GM18507 (cell line): ENCODE data around the gene RNF8.
"Not testable (repeated sequence)": the region's sequence is repeated elsewhere in the genome, so short reads cannot be mapped to it uniquely, and the experiment has no call there.

Experiments
- DNase-seq: peaks from one replicate; pipeline ENCODE4 v3.0.0; 2011; ENCODE audit warnings: low read depth; ENCODE audit not compliant: insufficient read length; ENCODE audit errors: extremely low spot score
- FAIRE-seq: peaks from 2 replicates; lab custom pipeline; 2011; peaks lifted over from hg19 to GRCh38; lab: Jason Lieb, UNC

RNF8 gene

DNA sequence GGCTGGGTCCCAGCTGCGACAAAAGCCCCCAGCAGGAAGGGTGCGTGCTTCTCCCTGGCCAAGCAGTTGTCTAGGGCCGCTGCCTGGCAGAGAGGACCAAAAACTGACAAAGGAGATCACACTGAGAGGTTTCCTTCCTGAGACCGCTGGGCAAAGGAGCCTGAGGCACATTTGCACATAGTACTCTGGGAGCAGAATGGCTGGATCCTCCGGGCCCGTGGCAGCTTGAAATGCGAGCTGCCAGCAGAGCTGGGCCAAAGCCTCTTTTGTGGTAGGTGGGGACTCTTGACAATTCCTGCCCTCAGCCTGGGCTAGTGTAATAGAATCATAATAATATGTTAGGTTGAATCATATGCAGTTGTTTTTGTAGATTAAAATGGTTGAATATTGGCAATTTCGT is 33.1 kb upstream of the RNF8 start:
- DNase-seq (no peak), FAIRE-seq (no peak)

DNA sequence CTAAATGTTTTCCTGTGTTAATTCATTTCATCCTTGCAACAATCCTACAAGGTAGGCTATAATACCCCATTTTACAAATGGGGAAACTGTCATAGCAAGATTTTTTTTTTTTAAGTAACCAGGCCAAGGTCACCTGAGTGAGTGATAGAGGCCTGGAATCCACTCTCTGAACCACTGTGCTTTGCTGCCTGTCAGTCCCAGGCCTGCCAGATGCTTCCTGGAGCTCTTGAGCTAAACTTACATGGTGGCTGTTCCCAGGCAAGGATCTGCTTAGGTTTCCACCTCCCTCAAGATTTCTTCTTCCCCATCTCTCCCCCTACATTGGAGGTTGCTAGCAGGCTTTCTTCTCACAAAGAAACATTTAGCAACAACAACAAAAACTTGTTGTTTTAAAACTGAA is 32.7 kb upstream of the RNF8 start:
- DNase-seq (no peak), FAIRE-seq (no peak)

DNA sequence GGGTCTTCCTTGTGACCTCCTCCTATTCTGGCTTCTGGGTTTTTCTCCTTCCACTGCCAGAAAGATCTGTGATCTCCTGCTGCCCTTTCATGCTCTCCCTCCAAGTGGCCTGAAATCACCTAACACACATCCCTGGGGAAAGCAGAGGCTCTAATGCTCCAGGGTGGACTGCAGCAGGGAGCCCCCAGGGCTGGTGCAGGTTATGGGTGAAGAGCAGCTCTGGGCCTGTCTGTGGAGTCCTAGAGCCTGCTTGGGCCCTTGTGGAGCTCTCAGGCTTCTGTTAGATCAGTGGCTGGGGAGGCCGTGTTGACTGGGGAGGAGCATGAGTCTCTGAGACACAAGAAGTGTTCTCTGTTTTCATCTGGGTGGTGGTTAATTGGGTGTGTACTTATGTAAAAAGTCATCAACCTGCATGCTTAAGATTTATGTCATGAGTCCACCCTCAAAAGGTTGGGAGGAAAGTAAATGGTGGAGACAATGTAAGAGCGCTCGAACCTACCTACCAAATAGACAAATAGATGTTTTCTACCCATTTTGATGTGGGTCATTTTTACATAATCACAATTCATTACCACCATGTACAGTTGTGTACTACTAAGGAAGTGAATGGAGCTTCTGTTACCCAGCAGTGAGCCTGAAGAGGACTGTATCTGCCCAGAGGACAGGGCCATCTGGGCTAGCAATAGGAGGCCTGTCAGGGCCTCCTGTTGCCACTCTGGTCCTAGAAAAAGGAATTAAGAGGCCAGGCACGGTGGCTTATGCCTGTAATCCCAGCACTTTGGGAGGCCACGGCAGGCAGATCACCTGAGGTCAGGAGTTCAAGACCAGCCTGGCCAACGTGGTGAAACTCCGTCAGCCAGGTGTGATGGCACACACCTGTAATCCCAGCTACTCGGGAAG is 32.0 kb upstream of the RNF8 start:
- FAIRE-seq (no peak), DNase-seq (no peak)

DNA sequence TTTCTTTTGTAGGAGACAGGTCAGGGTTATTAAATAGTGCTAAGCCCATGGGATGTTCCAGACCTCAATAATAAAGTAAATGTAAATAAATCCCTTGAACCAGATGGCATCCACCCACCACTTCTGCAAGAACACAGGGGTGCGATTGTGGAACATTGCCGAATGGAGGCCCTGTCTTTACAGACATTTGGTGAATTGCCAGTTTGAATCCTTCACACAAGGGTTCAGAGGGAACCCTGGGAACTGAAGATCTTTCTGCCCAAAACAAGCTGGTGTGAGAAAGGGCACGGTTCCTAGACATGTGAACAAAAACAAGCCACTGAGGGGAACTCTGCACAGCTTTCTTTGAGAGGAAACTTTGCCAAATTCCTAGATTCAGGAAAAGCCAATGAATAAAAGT is 30.2 kb upstream of the RNF8 start:
- FAIRE-seq (no peak), DNase-seq (no peak)

DNA sequence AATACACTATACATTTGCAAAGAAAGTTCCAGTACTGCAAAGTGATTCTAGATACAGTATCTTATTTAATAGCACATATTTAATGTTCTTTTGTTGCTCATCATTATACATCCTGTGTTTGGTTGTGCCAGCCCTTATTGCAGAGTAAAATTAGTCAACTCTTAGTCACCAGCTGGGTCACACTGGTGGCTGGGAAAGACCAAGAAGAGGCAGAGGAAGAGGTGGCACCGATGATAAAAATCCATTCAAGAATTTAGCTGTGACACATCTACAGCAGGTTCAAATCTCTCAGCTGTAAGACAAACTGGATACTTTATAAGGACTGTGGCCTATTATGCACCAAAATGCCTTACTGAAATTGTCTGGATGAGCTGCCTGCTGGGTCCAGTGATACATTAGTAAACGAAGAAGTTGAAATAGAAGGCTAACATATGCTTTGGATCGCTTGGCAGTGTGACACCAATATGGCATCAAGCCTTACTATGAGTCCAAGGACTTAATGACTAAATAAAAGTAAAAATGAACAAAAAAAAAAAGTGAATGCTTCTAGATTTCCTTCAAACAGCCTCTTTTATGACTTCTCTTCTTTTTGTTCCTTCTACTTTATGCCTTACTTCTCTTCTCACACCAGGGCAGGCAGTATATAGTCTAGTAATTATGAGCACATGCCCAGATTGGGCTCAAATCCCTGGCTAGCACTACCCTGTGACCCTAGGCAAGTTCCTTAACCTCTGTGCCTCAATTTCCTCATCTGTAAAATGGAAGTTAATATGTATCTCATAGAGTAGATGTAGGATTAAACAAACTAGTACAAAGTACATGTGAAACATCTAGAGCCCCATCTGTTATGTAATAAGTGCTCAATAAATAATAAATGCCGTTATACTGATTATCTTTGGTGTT is 29.4 kb upstream of the RNF8 start:
- no peak for FAIRE-seq
- no peak for DNase-seq

DNA sequence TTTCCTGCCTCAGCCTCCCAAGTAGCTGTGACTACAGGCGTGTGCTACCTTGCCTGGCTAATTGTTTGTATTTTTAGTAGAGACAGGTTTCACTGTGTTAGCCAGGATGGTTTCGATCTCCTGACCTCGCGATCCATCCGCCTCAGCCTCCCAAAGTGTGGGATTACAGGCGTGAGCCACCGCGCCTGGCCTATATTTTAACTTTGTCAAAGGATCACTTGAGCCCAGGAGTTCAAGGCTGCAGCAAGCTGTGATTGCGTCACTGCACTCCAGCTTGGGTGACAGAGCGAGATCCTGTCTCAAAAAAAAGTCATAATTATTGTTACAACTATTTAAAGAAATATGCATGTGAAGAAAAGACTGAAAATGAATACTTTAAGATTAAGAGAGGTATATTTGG is 23.4 kb upstream of the RNF8 start:
- not testable (repeated sequence) for FAIRE-seq, DNase-seq

DNA sequence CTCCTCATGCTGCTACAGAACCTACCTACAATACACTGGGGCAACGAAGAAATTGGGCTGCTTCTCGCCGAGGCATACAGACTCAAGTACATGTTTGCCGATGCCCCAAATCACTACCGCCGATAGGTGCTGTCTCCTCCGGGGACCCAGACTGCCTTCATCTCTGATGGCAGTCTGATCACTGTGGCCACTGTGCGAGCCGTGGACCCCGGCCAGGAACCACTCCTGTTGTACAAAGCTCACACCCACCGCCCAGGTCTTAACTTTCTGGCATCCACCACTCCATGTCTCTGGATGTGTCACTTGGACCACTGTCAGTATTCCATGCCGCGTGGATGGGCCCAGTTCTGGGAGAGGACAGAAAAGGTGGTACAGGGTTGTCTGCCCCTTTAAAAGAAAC is 22.7 kb upstream of the RNF8 start:
- DNase-seq (no peak), FAIRE-seq (no peak)

DNA sequence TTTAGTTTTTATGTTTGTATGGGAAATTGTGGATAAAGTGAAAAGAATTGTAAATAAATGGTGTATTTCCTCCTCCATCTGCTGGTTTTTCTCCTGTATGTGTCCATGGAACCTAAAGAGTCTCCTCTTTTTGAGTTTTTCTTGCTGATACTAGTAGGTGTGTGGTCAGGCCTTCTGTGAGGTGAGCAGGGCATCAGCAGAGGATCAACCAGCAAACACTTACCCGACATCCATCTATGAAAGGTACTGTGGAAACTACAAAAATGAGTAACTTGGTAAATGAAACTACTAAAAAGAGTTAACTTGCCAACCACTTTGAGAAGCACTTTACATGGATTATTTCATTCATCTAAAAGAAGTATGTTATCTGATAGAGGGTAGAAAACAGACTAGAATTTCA is 20.9 kb upstream of the RNF8 start:
- FAIRE-seq (no peak), DNase-seq (no peak)

DNA sequence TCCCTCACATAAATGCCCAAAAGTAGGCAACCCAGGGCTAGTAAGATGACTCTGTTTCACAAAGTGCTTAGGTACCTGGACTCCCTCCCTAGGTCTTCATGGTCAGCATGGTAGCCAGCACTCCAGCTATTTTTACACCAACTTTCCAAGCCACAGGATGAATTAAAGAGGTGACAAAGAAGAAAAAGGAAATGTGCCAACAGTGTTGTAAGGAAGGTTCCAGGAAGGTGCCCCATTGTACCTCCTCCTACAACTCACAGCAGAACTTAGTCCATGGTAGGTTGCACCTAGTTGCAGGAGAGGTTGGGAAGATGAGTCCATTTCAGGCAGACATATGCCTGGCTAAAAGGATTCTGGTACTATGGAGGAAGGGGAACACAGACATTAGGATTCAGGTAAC is 19.7 kb upstream of the RNF8 start:
- no peak for DNase-seq
- no peak for FAIRE-seq

DNA sequence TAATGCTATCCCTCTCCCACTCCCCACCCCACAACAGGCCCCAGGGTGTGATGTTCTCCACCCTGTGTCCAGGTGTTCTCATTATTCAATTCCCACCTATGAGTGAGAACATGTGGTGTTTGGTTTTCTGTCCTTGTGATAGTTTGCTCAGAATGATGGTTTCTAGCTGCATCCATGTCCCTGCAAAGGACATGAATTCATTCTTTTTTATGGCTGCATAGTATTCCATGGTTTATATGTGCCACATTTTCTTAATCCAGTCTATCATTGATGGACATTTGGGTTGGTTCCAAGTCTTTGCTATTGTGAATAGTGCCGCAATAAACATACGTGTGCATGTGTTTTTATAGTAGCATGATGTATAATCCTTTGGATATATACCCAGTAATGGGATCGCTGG is 15.5 kb upstream of the RNF8 start:
- FAIRE-seq, DNase-seq: not testable (repeated sequence)

DNA sequence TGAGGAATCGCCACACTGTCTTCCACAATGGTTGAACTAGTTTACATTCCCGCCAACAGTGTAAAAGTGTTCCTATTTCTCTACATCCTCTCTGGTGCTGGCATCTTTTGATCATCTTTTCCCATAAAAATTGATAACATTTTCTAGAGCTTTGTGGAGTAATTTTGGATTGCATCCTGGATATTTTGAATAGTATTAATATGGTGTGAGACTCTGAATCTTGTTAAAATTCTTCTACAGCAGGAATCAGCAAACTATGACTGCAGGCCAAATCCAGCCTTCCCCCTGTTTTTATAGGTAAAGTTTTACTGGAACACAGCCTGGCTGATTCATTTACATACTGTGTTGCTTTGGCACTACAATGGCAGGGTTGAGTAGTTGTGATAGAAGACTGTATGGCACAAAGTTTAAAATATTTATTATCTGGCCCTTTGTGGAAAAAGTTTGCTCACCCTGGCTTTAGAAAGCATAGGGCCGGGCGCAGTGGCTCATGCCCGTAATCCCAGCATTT is 15.0 kb upstream of the RNF8 start:
- FAIRE-seq (no peak), DNase-seq (no peak)

DNA sequence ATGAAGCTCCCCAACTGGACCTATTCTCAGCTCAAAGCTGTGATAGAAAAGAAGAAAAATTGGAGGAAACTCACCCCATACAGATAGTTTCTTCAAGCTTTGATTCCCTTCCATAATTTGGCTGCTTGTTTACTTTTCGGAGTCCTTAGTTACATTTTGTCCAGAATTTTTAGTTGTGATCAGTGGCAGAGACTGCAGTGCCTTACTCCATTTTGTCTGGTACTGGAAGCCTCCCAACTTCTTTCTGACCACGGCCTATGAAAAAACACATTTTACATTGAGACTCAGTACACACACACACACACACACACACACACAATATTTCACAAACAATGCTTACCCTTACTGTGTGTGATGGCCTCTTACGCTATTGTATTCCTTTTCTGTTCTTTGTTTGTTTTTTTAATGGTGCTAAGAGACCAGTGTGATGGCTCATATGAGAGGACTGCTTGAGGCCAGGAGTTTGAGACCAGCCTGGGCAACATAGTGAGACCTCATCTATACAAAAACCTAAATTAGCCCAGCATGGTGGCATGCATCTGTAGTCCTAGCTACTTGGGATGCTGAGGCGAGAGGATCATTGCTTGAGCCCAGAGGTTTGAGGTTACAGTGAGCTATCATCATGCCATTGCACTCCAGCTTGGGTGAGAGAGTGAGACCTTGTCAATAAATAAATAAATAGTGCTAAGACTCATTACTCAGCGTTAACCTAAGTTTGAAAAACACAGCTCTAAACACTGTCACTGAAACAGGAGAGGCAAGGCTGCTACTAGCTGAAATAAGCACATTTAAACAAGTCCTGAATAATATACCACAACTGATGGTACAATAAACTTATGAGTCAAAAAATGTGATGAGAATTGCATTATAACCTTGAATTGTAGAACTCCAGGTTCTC is 13.8 kb upstream of the RNF8 start:
- FAIRE-seq (no peak), DNase-seq (no peak)

DNA sequence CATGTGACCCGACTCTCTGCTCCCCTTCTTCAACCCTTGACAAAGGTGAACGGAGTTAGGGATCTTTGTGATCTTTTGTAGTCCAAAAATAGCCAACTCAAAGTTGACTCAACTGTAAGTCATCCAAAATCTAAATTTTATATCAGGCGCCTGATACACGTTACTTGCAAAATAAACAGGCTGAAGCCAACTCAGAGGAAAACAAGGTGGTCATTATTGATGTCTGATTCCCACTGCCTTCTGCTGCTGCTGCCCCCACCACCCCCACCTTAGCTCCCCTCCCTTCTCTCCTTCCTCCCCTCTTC is 13.2 kb upstream of the RNF8 start:
- no peak for FAIRE-seq
- DNase-seq = no peak

DNA sequence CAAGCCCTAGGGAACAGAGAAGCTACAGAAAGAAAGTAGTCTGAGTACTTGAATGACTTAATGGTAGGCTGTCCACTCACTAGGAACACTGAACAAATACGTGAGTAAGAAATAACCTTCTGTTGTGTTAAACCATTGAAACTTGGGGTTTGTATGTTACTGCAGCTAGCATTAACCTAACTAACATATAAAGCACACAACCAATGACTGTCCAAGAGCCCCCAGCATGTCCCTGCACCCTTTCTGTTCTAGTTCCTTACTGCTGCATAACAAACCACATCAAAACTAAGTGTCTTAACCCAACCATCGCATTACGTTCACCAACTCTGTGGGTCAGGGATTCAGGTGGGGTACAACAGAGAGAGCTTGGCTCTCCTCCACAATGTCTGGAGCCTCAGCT is 10.5 kb upstream of the RNF8 start:
- DNase-seq = no peak
- no peak for FAIRE-seq

DNA sequence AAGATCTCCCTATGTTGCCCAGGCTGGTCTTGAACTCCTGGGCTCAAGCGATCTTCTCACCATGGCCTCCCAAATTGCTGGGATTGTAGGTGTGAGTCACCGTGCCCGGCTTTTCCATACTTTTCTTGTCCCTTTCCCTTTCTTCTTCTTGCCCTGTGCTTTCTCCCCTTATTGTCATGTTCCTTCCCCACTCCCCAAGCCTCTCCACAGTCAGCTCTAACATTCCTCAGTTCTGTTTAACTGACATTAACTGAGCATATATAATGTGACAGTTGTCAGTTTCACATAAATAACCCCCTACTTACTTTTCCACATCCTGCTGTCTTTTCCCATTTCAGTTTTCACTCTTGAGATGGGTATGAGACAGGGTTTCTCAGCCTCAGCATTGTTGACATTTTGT is 9.5 kb upstream of the RNF8 start:
- DNase-seq (no peak), FAIRE-seq (no peak)

DNA sequence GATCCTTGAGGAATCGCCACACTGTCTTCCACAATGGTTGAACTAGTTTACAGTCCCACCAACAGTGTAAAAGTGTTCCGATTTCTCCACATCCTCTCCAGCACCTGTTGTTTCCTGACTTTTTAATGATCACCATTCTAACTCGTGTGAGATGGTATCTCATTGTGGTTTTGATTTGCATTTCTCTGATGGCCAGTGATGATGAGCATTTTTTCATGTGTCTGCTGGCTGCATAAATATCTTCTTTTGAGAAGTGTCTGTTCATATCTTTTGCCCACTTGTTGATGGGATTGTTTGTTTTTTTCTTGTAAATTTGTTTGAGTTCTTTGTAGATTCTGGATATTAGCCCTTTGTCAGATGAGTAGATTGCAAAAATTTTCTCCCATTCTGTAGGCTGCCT is 8.0 kb upstream of the RNF8 start:
- DNase-seq, FAIRE-seq: not testable (repeated sequence)

DNA sequence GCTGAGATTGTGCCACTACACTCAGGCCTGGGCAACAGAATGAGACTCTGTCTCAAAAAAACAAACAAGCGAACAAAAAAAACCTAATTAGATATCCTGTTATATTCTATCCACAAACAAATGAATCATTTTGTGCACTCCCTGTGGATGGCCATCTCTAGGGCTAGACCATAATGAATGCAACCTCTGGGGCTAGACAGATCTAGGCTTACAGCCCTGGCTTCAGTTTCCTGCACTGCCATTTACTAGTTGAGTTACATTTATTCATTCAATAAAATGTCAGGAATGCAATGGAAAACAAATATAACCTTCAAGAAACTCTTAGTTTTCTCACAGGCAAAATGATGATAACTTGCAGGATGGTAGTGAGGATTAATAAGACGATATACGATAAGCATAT is 6.6 kb upstream of the RNF8 start:
- DNase-seq (no peak), FAIRE-seq (no peak)

DNA sequence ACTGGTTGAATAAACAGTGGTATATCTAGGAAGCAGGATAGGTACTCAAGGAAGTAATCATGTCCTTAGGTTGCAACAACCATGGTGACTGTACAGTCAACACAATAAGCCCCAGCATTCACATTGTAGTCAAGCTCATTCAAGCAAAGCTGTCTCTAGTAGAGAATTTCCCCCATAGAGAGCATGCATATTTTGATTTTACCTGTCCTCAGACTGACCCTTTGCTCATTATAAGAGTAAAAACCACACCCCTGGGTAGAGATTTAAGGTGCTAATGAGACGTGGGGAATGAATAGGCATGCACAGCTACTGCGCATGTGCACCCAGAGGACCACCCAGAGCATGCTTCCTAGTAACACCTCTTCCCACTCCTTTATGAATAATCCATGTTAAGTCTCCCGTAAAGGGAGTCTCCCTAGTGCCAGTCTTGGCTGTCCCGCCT is 6.1 kb upstream of the RNF8 start:
- FAIRE-seq = no peak
- no peak for DNase-seq

DNA sequence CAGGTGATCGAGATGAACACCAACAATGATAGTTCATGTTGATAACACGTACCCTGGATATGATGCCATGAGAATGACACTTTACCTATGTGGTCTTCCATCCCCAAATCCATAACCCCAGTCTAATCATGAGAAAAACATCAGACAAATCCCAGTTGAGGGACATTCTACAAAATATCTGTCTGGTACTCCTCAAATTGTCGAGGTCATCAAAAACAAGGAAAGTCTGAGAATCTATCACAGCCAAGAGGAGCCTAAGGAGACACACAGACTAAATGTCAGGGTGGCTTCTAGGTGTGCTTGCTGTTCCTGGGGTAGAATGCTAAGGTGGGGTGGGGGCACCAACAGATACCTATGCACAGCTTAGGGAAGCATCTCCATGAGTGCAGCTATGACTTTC is 2.8 kb upstream of the RNF8 start:
- no peak for DNase-seq
- FAIRE-seq = no peak

DNA sequence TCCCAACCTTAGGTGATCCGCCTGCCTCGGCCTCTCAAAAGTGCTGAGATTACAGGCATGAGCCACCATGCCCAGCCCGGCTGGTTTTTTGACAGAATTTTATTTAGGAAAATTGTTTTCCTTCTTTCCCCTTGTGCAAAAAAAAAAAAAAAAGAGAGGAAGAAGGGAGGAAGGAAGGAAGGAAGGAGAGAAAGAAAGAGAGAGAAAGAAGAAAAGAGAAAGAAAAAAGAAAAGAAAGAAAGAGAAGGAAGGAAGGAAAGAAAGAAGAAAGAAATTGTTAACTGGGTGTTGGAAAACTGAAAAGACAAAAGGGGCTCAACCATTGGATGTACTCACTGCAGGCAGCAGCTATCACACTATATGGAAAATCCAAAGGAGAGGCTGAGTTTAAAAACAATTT is 1.4 kb upstream of the RNF8 start:
- FAIRE-seq (no peak), DNase-seq (no peak)
